Globus pallidus (tissue), 1 donor: ENCODE results near the gene TSR2.

Experiments
- DNase-seq: peaks from one replicate; pipeline ENCODE4 v3.0.0-alpha.2; 2015; ENCODE audit warnings: low spot score

The TSR2 gene, protein sequence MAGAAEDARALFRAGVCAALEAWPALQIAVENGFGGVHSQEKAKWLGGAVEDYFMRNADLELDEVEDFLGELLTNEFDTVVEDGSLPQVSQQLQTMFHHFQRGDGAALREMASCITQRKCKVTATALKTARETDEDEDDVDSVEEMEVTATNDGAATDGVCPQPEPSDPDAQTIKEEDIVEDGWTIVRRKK

DNA sequence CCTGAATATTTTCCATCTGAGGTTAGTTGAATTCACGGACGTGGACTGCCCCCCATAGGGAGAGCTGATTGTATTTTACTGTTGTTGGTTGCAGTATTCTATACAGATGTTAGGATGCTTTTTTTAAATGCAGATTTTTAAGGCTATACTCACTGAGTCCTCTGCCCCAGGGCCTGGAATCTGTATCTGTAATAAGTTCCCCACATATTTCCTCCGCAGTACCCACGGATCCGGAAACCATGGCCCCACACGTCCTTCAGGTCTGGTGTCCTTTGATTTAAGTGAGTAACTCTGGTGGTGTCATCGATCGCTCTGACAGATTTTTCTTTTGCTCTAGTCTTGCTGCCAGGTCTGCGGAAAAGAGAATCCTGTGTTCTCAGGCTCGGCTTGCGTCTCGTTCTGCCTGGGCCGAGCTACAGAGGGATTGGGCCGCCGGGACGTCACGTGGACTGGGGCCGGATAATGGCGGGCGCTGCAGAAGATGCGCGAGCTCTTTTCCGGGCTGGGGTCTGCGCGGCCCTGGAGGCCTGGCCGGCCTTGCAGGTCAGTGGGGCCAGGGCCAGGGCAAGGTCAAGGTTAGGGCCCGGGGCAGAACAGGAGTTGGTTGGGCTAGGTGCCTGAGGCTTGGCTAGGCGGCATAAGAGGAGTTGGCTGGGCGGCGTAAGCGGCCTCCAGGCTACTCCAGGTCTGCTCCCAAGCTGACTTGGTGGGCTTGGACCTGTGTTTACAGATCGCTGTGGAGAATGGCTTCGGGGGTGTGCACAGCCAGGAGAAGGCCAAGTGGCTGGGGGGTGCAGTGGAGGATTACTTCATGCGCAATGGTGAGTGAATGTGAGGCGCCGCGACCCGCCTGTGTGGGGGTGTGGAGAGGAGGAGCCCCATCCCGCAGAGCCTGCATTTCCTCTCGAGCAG is at the start of gene TSR2:
Gene TSR2 (plus strand): TSS at position 445 of the 912 bp plus-strand sequence. CDS start 18 bp downstream, at position 463.
- peak; percentile 80 for DNase-seq

DNA sequence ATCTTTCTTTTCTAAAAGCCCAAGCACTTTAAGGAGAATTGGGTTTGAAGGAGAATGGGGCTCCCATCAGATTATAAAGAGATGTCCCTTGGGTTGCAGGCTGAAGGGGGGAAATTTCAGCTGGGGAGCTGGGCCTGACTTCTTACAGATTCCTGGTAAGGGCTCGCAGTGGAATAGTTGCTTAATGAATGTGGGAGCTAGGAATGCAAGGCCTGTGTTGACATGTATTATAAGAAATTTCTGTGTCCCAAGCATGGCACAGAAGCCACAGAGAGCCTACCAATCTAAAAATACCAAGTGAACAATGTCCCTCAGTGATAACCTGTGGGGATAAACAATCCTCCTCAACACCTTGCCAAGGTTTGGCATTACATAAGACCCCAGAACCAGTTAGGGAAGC is 43.1 kb upstream of the TSR2 start:
- DNase-seq, result no peak

DNA sequence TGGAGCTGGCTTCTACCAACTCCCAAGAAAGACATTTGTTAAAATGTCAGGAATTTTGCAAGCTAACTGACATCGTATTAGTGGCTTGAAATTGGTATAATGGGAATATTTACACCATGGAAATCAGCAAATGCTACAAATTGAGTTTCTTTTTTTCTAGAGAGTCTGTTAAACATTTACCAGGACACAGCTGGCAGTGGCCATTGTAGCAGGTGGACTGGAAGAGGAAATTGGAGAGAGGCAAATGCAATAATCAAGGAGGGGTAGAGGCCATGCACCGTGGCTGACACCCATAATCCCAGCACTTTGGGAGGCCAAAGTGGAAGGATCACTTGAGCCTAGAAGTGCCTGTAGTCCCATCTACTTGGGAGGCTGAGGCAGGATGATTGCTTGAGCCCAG is 32.9 kb upstream of the TSR2 start:
- DNase-seq, result no peak

DNA sequence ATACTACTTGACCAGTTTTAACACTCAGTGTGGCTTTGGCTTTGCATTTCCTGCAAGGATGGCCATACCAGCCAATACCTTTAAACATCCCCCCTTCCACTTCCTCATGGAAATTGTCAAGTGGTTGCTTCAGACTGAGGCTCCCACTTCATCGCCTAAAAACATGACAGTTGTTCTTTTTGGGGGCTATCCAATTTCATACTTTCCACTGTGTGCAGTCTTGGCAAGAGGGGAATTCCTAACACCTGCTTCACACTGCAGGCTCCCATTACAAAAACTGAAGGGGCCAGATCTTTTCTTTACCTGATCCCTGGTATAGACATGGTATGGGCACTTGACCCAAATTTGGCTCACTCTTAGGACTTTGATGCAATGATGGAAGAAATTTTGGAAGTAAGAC is 28.5 kb upstream of the TSR2 start:
- no peak for DNase-seq

DNA sequence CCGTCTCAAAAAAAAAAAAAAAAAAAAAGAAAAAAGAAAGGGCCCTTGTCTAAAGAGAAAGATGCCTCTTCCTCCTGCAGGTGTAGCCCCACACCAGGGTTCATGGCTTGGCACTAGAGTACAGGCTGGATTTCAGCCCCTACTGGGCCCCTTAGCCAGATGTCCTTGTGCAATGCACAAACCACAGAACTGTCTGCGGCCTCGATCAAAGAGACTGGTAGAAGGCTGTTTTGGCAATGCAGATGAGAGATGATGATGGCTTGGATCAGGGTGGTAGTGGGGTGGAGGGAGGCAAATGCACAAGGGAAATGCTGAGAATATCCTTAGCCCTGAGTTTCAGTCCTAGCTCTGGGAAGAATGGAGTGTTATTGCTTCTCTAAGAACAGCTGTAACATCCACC is 26.5 kb upstream of the TSR2 start:
- DNase-seq, result no peak

DNA sequence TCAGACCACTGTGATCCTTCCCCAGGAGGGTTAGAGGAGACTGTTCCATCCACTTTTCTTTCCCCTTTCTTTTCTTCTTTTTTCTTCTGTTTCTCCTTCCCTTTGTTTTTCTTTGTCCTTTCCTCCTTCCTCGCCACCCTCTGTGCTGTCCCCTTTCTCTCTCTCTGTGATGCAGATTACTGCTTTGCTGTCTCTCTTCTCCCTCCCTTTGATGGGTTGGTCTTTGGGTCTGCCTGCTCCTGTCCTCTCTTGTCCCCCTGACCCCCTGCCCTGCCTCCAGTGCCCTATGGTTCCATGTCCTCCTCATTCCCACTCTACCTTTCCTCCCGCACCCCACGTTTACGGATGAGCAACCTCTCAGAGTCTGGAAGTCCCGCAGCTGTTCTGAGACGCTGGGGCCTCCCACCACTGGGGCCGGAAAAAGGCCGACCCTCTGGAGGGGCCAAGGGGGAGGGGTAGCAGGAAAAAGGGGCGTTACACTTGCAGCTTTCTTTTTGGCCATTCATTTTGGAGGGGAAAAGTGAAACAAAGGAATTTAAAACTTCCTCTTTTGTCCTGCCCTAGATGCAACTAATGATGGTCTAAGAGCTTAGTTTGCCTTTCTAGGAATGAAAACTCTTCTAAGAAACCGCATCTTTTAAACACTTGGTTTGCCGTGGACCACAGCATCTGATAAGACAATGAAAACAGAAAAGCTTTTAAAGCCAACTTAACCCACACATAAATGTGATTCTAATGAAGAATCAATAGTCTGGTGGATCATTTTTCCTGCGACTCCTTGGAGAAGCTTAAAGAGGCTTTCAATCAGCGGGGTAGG is 24.5 kb upstream of the TSR2 start:
- no peak for DNase-seq

DNA sequence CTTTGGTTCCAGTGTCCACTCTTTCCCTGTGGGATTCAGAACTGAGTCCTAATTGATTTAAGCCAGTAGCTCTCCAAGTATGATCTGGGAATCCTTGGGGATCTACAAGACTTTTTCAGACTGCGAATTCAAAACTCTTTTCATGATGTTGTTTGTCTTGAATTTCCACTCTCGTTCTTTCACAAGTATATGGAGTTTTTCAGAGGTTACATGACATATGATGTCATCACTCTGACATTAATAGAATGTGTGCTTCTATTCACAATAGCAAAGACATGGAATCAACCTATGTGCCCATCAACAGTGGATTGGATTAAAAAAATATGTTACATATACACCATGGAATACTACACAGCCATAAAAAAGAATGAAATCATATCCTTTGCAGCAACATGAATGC is 23.2 kb upstream of the TSR2 start:
- no peak for DNase-seq

DNA sequence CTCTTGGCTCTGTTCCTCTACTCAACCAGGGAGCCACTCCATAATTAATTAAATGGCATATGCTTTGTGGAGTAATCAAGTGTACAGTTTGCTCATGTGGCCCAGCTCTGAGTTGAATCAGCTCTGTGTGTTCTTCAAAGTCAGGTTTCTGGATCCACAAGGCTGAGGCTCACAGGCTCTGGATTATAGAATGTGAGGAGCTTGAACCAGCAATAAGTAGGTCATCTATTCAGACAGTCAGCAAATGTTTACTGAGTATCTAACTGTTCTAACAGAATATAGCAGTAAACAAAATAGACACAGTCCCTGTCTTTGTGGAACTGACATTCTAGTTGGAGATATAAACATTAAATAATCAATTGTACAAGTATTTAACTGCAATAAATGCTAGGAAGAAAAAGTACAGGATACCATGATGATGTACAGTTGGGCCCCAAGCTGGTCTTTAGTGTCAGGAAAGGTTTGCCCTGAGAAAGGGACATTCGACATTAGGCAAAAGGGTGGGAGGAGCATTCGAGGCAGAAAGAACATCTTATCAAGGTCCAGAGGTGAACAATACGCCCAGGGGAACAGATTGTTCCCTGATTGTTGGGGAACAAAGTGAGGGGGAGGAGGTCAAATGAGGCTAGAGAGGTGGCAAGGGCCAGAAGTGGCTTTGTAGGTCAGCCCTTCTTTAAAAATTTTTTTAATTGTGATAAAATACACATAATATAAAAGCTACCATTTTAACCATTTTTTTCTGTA is 20.5 kb upstream of the TSR2 start:
- DNase-seq, result no peak

DNA sequence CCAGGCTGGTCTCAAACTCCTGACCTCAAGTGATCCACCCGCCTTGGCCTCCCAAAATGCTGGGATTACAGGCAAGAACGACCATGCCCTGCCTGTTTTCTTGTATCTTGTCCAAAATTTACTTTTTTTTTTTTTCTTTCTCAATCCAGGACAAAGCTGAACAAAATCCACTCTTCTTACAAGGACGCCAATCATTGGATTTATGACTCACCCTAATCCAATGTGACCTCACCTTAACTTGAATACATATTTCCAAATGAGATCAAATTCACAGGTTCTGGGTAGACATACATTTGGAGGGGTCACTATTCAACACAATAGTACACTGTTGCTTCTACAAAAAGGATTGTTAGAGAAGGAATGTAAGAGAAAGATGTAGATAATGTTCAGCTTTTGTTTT is 18.0 kb upstream of the TSR2 start:
- no peak for DNase-seq

DNA sequence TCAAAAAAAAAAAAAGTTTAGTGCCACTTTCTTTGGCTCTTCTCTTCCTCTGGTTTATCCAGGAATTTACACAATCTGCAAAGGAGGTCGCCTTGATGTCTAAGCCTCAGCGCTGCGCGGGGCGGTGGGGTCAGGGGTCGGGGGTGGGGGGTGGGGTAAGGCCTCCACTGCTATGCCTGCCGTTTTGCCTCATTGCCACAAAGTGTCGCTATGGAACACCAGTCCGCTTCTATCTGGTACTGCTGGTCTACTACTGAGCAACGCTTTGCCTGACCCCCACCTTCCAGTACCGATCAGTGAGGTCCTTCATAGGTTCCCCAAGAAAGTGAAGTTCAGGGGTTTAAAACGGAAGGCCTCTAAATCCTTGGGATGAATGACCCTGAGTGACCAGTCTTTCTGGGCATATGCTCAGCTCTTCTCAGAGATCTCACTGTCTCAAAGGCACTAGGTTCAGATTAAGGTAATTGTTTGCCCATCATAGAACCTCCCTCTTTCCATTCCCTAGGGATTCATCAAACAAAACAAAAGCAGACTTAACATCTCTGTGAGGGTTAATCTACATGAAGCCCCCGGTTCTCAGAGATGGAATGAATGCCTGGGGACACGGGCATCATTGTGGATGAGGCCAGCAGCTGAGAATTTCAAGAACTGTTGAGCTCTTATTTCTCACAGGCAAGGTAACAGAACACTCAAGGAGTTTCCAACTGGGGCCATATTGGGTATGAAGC is 16.9 kb upstream of the TSR2 start:
- no peak for DNase-seq

DNA sequence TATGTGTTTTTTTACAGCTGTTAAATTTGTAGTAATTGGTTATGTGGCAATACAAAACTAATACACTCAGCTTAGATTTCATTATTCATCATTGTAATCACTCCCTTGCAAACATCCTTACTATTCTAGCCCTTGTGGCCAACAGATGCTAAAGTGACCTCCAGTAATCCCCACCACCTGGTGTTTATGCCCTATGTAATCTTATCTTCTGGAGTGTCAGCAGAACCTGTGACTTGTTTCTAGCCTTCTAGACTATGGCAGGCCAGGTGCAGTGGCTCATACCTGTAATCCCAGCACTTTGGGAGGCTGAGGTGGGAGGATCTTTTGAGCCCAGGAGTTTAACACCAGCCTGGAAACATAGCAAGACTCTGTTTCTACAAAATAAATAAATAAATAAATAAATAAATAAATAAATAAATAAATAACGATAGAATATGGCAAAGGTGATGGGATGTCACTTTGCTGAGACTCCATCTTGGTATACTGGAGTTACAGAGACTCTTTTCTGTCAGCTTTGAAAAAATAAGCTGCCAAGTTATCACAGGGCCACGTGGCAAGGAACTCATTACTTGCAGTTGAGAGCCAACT is 12.3 kb upstream of the TSR2 start:
- DNase-seq, result no peak

DNA sequence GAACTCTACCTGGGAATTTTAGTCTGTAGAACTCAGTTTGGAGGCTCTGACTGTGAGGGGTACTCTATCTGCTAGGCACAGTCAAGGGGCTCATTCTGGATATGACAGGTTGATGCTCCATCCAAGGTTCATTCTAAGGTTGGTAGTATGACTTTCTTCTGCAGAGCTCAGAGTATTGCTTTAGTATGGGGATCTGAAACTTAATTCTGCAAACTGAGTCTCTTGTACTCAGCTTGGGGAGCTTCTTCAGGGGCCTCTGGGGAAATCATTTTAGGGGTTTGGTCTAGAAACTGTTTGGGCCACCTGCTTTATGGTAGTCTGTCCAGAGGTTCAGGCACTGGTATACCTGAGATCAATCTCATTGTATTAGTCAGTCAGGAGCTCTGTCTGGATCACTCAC is 9.7 kb upstream of the TSR2 start:
- DNase-seq, result no peak

DNA sequence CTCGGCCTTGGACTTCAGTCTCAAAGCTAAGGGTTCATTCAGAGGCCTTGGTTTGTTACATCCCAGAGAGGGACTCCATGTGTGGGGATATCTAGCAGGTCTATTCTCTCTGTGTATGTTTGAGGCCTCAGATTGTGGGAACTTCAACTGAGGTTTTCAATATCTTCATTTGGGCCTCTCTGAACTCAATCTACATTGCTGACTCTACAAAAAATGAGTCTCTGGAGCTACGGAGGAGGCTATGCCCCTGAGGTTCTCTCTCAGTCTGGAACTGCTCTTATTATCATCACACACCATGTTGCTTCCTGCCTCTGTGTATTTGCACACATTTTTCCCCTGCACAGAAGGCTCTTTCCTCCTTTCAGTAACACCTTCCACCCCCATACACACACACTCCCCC is 5.1 kb upstream of the TSR2 start:
- no peak for DNase-seq

DNA sequence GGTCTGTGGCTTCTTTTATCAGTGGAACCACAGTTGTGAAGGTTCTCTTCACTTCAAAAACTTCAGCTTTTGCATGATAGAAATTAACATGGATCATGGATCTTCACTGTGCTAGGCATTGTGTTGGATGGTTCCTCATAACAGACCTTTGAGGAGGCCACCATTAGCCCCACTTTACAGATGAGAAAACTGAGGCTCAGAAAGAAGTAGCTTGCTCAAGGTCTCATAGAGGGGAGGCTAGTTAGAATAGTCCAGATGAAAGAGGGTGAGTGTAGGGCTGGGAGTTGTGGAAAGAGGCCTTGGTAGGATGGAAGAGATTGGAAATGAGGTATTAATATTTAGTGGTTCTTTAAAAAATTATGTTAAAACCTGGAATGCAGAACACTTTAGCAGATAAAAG is 2.6 kb downstream of the TSR2 start:
- DNase-seq, result no peak

DNA sequence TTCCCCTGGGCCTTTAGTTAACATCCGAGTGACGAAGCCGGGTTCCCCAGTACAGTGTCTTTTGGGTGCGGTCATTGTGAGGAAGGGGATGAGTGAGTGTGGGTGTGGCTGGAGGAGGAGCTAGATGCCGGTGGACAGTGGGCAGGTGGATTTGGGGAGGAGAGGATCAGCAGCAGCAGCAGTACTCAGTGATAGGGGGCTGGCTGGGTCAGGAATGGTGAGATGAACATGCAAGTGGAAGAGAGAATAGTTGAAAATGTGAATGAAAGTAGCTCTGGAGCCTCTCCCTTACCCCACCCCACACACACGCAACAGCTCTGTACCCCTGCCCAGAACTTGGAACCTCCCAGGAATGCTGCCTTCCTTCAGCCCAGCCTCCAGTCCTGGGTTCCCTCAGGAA is 4.5 kb downstream of the TSR2 start:
- no peak for DNase-seq

DNA sequence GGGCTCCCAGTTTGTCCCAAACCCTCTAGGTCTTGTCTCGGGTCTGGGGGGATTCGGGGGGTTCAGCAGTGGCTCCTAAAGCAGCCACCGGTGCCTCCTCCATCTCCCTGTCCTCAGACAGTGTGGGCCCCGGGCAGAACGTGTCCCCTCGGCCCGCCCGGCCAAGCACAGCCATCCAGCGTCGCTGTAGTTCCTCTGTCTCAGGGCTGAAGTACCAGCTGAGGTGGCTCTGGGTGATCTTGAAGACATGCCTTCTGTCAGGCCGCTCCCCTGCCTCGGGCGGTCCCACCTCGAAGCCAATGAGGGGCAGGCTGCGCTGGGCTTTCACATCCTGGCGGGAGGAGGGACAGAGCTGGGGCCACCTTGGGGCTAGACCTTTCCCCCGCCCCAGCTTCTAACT is 5.9 kb downstream of the TSR2 start:
- DNase-seq, result no peak

DNA sequence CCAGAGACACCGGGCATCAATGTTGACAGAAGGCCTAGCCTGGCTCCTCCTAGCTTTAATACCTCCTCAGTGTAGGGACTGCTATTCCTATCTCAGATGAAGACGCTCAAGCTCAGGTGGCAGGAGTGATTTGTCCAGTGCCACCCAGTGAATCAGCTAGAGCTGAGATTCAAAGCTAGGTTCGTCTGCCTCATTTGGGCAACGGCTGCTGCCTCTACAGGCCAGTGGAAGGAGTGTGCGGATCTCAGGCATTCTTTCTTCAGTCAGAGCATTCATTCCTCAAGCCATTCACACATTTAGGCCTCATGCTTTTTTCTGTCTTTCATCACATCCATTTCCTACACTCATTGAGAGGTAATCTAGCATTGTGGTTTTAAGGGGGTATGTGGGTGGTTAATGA is 7.3 kb downstream of the TSR2 start:
- DNase-seq, result no peak

DNA sequence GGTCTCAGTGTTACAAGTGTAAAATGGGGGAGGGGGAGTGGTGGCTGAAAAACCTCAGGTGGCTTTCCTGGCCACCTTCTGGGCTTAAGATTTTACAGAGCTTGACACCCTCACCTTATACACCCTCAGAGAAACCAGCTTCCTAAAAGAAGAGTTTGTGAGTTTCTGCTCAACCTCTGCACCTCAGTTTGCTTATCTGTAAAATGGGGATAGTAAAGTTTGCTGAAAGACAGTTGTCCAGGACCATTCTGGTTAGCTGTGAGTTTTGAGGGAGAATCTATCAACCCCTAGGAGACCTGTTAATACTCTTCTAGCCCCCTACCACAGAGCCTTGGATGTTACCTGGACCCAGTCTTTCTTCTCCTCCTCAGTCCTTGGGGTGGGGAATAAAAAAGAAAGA is 9.7 kb downstream of the TSR2 start:
- DNase-seq, result no peak

DNA sequence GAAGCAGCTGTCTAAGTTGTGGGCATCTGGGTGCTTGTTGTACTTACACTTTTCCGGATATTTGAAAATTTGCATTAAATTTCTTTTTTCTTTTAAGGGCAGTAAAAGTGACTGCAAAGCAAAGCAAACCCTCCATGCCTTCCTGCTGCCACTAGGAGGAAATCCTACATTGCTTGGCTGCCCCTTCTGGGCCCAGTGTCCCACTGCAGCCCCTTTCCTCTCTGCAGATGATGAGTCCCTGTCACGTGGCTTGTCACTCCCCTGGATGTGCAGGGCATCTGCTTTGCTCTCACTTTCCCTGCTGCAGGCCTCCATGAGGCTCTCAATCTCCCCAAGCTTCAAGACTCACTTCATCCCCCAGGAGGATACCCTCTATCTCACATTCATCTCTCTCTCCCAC is 12.7 kb downstream of the TSR2 start:
- no peak for DNase-seq

DNA sequence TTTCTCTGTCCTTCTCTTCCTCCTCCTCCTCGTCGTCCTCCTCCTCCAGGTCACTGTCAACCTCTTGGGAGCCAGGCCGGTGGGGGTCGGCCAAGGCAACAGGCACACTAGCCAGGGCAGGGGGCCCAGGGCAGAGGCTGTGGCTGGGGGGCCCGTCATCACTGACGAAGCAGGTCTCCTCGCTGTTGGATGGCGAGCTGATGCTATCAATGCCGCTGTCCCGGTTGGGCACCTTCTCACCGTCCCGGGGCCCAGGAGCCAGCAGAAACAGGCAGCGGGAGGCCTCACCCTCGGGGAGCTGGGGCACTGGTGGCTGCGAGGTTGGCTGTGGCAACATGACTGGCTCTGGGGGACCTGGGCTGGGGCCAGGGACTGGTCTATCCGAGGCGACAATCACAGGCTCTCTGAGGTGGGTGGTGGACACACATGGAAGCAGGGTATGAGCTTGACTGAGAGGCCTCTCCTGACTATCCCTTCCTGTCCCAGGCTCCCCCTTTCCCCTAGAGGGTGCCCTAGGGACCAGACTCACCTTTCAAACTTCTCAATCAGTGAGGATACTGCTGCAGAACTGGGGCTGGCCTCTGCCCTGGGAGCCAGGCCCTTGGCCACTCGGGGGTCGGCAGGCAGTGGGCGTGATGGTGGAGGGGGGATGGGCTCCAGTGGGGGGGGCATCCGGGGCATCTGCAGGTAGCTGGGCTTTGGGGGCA is 30.0 kb downstream of the TSR2 start:
- DNase-seq, result no peak
